ENCODE results near the gene ERICH4. TPM values are rescaled to one million over a fixed set of nuclear protein-coding genes. Genes with fewer than 3 reads are reported as not detected.

The ERICH4 gene
- total RNA-seq, 2 donors from 2014 or later = not detected

DNA sequence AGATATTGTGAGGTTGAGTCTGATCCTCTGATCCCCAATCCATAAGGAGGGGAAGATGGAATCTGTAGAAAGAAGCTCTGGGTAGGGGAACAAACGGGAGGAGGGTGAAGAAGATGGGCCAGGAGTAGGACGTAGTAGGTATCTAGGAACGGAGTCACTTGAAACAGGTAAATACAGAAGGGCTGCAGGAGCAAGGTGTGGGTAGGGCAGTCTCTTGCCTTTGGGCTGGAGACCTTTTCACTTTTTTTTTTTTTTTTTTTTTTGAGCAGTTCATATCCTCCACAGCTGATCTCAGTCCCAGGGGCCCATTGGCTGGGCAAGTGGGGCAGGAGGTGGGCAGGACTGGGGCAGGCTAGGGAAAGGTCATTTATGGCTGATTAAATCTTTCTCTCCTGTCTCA is 43.9 kb upstream of the ERICH4 start:
- H3K27me3 ChIP-seq = no peaks in the 10 kb centered on the region
- H3K9me3 ChIP-seq = no peaks in the 10 kb centered on the region
- intact Hi-C loops (cut with DNase I) = loop anchor here (5.0 kb wide), 1 partner anchor 33 kb away; no protein-coding TSS in a partner anchor
- H3K36me3 ChIP-seq = no peaks in the 10 kb centered on the region
- TF ChIP-seq, protein P1, sequence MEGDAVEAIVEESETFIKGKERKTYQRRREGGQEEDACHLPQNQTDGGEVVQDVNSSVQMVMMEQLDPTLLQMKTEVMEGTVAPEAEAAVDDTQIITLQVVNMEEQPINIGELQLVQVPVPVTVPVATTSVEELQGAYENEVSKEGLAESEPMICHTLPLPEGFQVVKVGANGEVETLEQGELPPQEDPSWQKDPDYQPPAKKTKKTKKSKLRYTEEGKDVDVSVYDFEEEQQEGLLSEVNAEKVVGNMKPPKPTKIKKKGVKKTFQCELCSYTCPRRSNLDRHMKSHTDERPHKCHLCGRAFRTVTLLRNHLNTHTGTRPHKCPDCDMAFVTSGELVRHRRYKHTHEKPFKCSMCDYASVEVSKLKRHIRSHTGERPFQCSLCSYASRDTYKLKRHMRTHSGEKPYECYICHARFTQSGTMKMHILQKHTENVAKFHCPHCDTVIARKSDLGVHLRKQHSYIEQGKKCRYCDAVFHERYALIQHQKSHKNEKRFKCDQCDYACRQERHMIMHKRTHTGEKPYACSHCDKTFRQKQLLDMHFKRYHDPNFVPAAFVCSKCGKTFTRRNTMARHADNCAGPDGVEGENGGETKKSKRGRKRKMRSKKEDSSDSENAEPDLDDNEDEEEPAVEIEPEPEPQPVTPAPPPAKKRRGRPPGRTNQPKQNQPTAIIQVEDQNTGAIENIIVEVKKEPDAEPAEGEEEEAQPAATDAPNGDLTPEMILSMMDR (IDR thresholded peaks at IDR 0.05) = no peak
- H3K4me3 ChIP-seq = no peak overlapping the region
- DNase-seq = no peak
- peak overlapping the region; percentile 71 to 98 for H3K9ac ChIP-seq (ENCODE audit: low read depth in 2 of 2, low read length in 2 of 2)
- H3K27ac ChIP-seq = no peak overlapping the region
- H3K4me1 ChIP-seq = peaks cover 6% of the 10 kb centered on the region

DNA sequence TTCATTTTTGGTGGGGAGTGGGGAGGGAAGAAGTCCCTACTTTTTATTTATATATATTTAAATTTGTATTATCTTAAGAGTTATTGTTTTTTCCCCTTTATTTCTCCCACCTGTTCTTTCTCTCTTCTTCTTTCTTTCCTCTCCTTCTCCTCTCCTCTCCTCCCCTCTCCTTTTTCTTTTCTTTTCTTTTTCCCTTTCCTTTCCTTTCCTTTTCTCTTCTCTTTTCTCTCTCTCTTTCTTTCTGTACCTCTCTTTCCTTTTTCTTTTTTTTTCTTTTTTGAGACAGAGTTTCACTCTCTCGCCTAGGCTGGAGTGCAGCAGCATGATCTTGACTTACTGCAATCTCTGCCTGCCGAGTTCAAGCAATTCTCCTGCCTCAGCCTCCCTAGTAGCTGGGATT is 43.4 kb upstream of the ERICH4 start:
- H3K9ac ChIP-seq (ENCODE audit: low read depth in 2 of 2, low read length in 2 of 2) = no peak overlapping the region
- intact Hi-C loops (cut with DNase I) = loop anchor here (5.0 kb wide), 1 partner anchor 33 kb away; no protein-coding TSS in a partner anchor
- no peak overlapping the region for H3K27ac ChIP-seq
- TF ChIP-seq, protein P1 (IDR thresholded peaks at IDR 0.05) = no peak
- H3K4me1 ChIP-seq = peaks cover 6% of the 10 kb centered on the region
- H3K4me3 ChIP-seq = no peak overlapping the region
- no peaks in the 10 kb centered on the region for H3K27me3 ChIP-seq
- H3K9me3 ChIP-seq = no peaks in the 10 kb centered on the region
- no peaks in the 10 kb centered on the region for H3K36me3 ChIP-seq
- no peak for DNase-seq

- TF ChIP-seq, protein P1 (IDR thresholded peaks at IDR 0.05) = no peak
- no peak for DNase-seq
- Histone ChIP-seq H3K36me3 (no peaks in the 10 kb centered on the region), H3K9ac (ENCODE audit: low read depth in 2 of 2, low read length in 2 of 2) (no peak overlapping the region), H3K27ac (no peak overlapping the region), H3K27me3 (no peaks in the 10 kb centered on the region), H3K4me3 (no peak overlapping the region), H3K4me1 (peaks cover 6% of the 10 kb centered on the region), H3K9me3 (no peaks in the 10 kb centered on the region)
- intact Hi-C loops (cut with DNase I) = no loop called here
Measured at GRCh38 chr19:41401483-41401882, 41.5 kb upstream of the ERICH4 start.

DNA sequence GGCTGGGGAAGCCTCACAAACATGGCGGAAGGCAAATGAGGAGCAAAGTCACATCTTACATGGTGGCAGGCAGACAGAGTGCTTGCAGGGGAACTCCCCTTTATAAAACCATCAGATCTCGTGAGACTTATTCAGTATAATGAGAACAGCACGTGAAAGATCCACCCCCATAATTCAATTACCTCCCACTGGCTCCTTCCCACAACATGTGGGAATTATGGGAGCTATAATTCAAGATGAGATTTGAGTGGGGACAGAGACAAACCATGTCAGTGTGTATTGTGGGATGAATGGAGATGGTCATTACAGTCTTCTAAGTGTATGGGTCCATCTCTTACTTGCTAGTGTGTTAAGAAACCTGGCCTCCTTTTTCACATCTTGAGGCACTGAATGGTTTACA is 40.9 kb upstream of the ERICH4 start:
- no peak for DNase-seq
- Histone ChIP-seq H3K9ac (ENCODE audit: low read depth in 2 of 2, low read length in 2 of 2) (no peak overlapping the region), H3K27ac (no peak overlapping the region), H3K27me3 (no peaks in the 10 kb centered on the region), H3K4me1 (peaks cover 6% of the 10 kb centered on the region), H3K4me3 (no peak overlapping the region), H3K9me3 (no peaks in the 10 kb centered on the region), H3K36me3 (no peaks in the 10 kb centered on the region)
- intact Hi-C loops (cut with DNase I) = no loop called here
- TF ChIP-seq, protein P1 (IDR thresholded peaks at IDR 0.05) = no peak

DNA sequence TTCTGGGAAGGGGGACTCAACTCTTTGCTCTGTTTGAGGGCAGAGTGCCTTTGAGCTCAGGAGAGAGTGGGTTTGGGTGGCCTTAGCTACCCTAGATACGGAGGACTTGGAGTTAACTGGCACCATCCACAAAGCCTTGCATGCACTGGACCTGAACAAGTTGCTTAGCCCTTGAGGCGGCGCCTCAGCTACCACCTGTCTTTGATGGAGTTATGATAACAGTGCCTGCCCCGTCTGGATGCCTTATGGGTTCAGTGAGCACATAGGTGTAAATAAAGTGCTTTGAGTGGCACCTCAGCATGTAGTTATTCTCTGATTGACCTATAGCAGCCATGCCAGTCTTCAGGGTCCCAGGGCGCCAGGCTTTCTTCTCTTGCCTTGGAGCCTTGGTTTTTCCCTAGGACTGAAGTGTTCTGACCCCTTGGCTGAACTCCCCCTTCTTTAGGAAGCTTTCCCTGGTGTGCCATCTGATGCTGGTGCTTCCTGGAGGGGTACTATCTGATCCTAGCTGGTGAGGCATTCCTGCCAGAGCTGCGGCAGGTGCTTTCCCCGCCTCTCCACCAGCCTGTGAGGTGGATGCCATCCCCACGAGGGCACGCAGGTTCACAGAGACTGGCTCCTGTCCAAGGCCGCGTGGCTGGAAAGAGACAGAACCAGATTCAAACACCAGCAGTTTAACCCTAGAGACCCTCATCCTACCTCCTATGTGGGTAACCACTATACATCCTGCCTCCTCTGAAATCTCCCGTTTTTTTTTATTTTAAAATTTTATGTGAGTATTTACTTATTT is 39.6 kb upstream of the ERICH4 start:
- H3K4me3 ChIP-seq = no peak overlapping the region
- DNase-seq = no peak
- no peak overlapping the region for H3K9ac ChIP-seq (ENCODE audit: low read depth in 2 of 2, low read length in 2 of 2)
- H3K9me3 ChIP-seq = no peaks in the 10 kb centered on the region
- no peak overlapping the region for H3K27ac ChIP-seq
- no peaks in the 10 kb centered on the region for H3K27me3 ChIP-seq
- intact Hi-C loops (cut with DNase I) = no loop called here
- TF ChIP-seq, protein P1 (IDR thresholded peaks at IDR 0.05) = no peak
- H3K4me1 ChIP-seq = peaks cover 5% of the 10 kb centered on the region
- no peaks in the 10 kb centered on the region for H3K36me3 ChIP-seq
